WTC11 (cell line): ENCODE measurements around the gene ZNF625. TPM values are rescaled to one million over a fixed set of nuclear protein-coding genes. Genes with fewer than 3 reads are reported as not detected.

Experiments
- ATAC-seq: fragments of 200-7000 bp; cut with Tn5 transposase; 2 replicates; pipeline ENCODE4 v1.10.0; 2021; ENCODE audit warnings: mild to moderate bottlenecking, moderate library complexity
- CTCF ChIA-PET: fragments of 300-600 bp; sonication (Branson Sonifier 250); formaldehyde crosslinking; loops from one replicate; lab custom pipeline; 2021; ENCODE audit warnings: antibody characterized with exemption; lab: Charles Lee
- POLR2A ChIA-PET: fragments of 350-600 bp; sonication (Branson Sonifier 250); formaldehyde crosslinking; loops from one replicate; lab custom pipeline; 2021; ENCODE audit warnings: antibody characterized with exemption; lab: Charles Lee
- DNase-seq: peaks from one replicate; pipeline ENCODE4 v3.0.0; 2021; ENCODE audit warnings: low spot score
- H3K27ac Mint-ChIP-seq: 2 replicates; pipeline ENCODE4 v1.8.0; 2021; ENCODE audit warnings: mixed read lengths
- H3K27me3 Mint-ChIP-seq: 2 replicates; pipeline ENCODE4 v1.8.0; 2021; ENCODE audit warnings: low read depth, mild to moderate bottlenecking, moderate library complexity, mixed read lengths
- H3K36me3 Mint-ChIP-seq: 2 replicates; pipeline ENCODE4 v1.8.0; 2021; ENCODE audit warnings: mixed read lengths
- H3K4me1 Mint-ChIP-seq: 2 replicates; pipeline ENCODE4 v1.8.0; 2022; ENCODE audit warnings: mixed read lengths
- H3K4me3 Mint-ChIP-seq: 2 replicates; pipeline ENCODE4 v1.8.0; 2021; ENCODE audit warnings: mild to moderate bottlenecking, moderate library complexity, mixed read lengths
- H3K9me3 Mint-ChIP-seq: 2 replicates; pipeline ENCODE4 v1.8.0; 2021; ENCODE audit warnings: mixed read lengths
- ATF3 ChIP-seq: sonication (generic); formaldehyde crosslinking; conservative IDR thresholded peaks from 2 replicates; pipeline ENCODE4 v1.8.1; 2022; ENCODE audit warnings: mild to moderate bottlenecking, missing genetic modification reagents
- CREM ChIP-seq: sonication (generic); formaldehyde crosslinking; IDR thresholded peaks from 2 replicates; pipeline ENCODE4 v1.8.1; 2022; ENCODE audit warnings: mild to moderate bottlenecking, missing genetic modification reagents, moderate library complexity
- ERG ChIP-seq: fragments of 250-450 bp; sonication (Bioruptor Pico); IDR thresholded peaks from 2 replicates; pipeline ENCODE4 v1.8.0; 2021; ENCODE audit warnings: mild to moderate bottlenecking
- FOXJ3 ChIP-seq: sonication (generic); formaldehyde crosslinking; IDR thresholded peaks from 2 replicates; pipeline ENCODE4 v1.9.0; 2021; ENCODE audit warnings: missing genetic modification reagents, mild to moderate bottlenecking, borderline replicate concordance
- MLX ChIP-seq: sonication (generic); formaldehyde crosslinking; IDR thresholded peaks from 2 replicates; pipeline ENCODE4 v1.8.1; 2023; ENCODE audit warnings: mild to moderate bottlenecking, missing genetic modification reagents, moderate library complexity
- NFYB ChIP-seq: sonication (generic); formaldehyde crosslinking; conservative IDR thresholded peaks from 2 replicates; pipeline ENCODE4 v1.8.0; 2022; ENCODE audit warnings: low read depth, missing genetic modification reagents
- TCF7 ChIP-seq: sonication (generic); formaldehyde crosslinking; IDR thresholded peaks from 2 replicates; pipeline ENCODE4 v1.8.0; 2022; ENCODE audit warnings: mild to moderate bottlenecking, low read depth, missing genetic modification reagents, moderate library complexity
- ZNF396 ChIP-seq: fragments of 250-450 bp; sonication (Bioruptor Pico); IDR thresholded peaks from 2 replicates; pipeline ENCODE4 v1.8.0; 2021; ENCODE audit warnings: mild to moderate bottlenecking, moderate library complexity, borderline replicate concordance
- ZNF423 ChIP-seq: fragments of 250-450 bp; sonication (Bioruptor Pico); IDR thresholded peaks from 2 replicates; pipeline ENCODE4 v2.1.2; 2022; ENCODE audit warnings: mild to moderate bottlenecking, moderate library complexity
- ZNF671 ChIP-seq: fragments of 250-450 bp; sonication (Bioruptor Pico); IDR thresholded peaks from 2 replicates; pipeline ENCODE4 v1.8.0; 2021; ENCODE audit warnings: mild to moderate bottlenecking
- ZSCAN18 ChIP-seq: fragments of 250-450 bp; sonication (Bioruptor Pico); IDR thresholded peaks from 2 replicates; pipeline ENCODE4 v2.1.2; 2022; ENCODE audit warnings: mild to moderate bottlenecking, moderate library complexity
- total RNA-seq: library from RNA; stranded (reverse); gene quantifications from 3 replicates; pipeline ENCODE4 v1.2.3, GENCODE V29; 2021
- TF ChIP-seq, protein P1 (sequence below): sonication (generic); formaldehyde crosslinking; IDR thresholded peaks from 2 replicates; pipeline ENCODE4 v1.8.1; 2022; ENCODE audit warnings: mild to moderate bottlenecking, moderate library complexity, missing genetic modification reagents
- TF ChIP-seq, protein P2 (sequence below): fragments of 200-600 bp; IDR thresholded peaks from 2 replicates; pipeline ENCODE4 v1.8.0; 2022; ENCODE audit warnings: antibody characterized with exemption
- TF ChIP-seq, protein P3 (sequence below): sonication (generic); formaldehyde crosslinking; IDR thresholded peaks from 2 replicates; pipeline ENCODE4 v1.8.0; 2022; ENCODE audit warnings: mild to moderate bottlenecking, missing genetic modification reagents
- TF ChIP-seq, protein P4 (sequence below): fragments of 250-450 bp; sonication (Bioruptor Pico); conservative IDR thresholded peaks from 2 replicates; pipeline ENCODE4 v1.9.0; 2021; ENCODE audit warnings: mild to moderate bottlenecking

The ZNF625 gene
- total RNA-seq, 1 experiment from 2014 or later: 24.5 TPM

GRCh38 chr19:12205296-12205695 is 48.8 kb upstream of the ZNF625 start:
- H3K4me1 Mint-ChIP-seq: no peaks in the 10 kb centered on the region; the same call in 1 of the 2 replicates
- POLR2A ChIA-PET: no interaction called here
- no peak overlapping the region for H3K4me3 Mint-ChIP-seq
- CTCF ChIA-PET: no interaction called here
- 0 out of 2 replicates have a peak, but pooled peaks cover 3% of the 10 kb centered on the region for H3K27me3 Mint-ChIP-seq
- H3K9me3 Mint-ChIP-seq: peaks cover 51% of the 10 kb centered on the region
- TF ChIP-seq FOXJ3 (CRISPR knock-in tag): no peak
- TF ChIP-seq, protein P1, sequence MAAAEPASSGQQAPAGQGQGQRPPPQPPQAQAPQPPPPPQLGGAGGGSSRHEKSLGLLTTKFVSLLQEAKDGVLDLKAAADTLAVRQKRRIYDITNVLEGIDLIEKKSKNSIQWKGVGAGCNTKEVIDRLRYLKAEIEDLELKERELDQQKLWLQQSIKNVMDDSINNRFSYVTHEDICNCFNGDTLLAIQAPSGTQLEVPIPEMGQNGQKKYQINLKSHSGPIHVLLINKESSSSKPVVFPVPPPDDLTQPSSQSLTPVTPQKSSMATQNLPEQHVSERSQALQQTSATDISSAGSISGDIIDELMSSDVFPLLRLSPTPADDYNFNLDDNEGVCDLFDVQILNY: no peak
- no peak for TF ChIP-seq NFYB (CRISPR knock-in tag)
- TF ChIP-seq MLX: no peak
- no peak for TF ChIP-seq TCF7 (CRISPR knock-in tag)
- no peak for TF ChIP-seq CREM
- TF ChIP-seq ZSCAN18 (CRISPR knock-in tag): no peak
- TF ChIP-seq, protein P2, sequence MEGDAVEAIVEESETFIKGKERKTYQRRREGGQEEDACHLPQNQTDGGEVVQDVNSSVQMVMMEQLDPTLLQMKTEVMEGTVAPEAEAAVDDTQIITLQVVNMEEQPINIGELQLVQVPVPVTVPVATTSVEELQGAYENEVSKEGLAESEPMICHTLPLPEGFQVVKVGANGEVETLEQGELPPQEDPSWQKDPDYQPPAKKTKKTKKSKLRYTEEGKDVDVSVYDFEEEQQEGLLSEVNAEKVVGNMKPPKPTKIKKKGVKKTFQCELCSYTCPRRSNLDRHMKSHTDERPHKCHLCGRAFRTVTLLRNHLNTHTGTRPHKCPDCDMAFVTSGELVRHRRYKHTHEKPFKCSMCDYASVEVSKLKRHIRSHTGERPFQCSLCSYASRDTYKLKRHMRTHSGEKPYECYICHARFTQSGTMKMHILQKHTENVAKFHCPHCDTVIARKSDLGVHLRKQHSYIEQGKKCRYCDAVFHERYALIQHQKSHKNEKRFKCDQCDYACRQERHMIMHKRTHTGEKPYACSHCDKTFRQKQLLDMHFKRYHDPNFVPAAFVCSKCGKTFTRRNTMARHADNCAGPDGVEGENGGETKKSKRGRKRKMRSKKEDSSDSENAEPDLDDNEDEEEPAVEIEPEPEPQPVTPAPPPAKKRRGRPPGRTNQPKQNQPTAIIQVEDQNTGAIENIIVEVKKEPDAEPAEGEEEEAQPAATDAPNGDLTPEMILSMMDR: no peak
- TF ChIP-seq, protein P3, sequence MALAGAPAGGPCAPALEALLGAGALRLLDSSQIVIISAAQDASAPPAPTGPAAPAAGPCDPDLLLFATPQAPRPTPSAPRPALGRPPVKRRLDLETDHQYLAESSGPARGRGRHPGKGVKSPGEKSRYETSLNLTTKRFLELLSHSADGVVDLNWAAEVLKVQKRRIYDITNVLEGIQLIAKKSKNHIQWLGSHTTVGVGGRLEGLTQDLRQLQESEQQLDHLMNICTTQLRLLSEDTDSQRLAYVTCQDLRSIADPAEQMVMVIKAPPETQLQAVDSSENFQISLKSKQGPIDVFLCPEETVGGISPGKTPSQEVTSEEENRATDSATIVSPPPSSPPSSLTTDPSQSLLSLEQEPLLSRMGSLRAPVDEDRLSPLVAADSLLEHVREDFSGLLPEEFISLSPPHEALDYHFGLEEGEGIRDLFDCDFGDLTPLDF (CRISPR knock-in tag): no peak
- no peak for TF ChIP-seq ZNF396
- TF ChIP-seq ATF3 (CRISPR knock-in tag): no peak
- TF ChIP-seq, protein P4, sequence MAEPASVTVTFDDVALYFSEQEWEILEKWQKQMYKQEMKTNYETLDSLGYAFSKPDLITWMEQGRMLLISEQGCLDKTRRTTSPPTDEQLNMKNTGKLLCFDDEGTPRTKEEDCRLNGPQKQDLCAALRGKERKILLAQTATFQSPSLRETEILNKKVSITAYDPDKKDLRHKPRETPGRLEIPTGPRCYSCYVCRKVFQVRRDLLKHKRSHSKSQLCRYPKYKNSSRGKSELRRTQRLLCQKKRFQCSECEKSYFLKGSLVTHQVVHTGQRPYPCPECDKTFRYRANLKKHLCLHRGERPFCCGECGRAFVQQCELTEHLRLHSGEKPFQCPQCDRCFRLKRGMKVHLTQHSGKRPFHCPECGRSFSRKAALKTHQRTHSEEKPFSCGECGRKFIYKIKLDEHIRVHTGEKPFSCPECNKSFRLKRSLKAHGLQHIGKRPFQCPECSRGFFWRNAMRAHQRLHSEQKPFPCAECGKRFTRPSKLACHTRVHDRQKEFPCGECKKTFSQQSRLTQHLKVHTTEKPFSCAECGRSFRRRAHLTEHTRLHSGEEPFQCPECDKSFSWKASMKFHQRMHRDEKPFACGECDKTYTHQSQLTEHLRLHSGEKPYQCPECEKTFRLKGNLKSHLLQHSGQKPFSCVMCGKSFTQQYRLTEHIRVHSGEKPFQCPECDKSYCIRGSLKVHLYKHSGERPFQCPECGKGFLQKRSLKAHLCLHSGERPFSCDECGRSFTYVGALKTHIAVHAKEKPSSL: no peak
- TF ChIP-seq, all 79 proteins: peak for 0
- H3K27ac Mint-ChIP-seq: no peak overlapping the region
- peaks cover 55% of the 10 kb centered on the region for H3K36me3 Mint-ChIP-seq
- no peak for ATAC-seq
- no peak for DNase-seq

DNA sequence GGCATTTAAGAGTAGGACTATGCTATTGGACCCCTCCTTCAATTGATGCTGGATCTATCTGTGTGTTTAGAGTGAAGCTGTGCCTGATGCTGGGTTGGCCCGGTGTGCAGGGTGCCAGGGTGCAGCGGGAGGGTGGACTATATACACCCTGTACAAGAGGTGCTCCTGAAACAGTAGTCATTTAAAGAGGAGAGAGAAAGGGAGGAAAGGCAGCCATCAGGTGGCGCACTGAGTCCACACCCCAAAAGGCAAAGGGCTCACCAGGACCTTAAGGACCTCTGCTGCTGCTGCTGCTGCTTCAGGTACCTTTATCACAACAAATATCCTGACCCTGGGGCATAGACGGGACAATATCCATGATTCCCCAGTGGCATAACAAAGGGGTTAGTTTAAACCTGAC is 45.7 kb upstream of the ZNF625 start:
- peak; percentile 72 for DNase-seq
- CTCF ChIA-PET: no interaction called here
- no peak for TF ChIP-seq ZNF671
- no peak for TF ChIP-seq ERG (CRISPR knock-in tag)
- TF ChIP-seq, protein P2: 0 out of 2 replicates have a peak, but pooled peaks have one; percentile 38
- no peak for TF ChIP-seq ZNF423 (CRISPR knock-in tag)
- TF ChIP-seq ZSCAN18 (CRISPR knock-in tag): no peak
- TF ChIP-seq, all 79 proteins: peak for 1
- H3K4me1 Mint-ChIP-seq: no peaks in the 10 kb centered on the region; the same call in 1 of the 2 replicates
- no peaks in the 10 kb centered on the region for H3K27me3 Mint-ChIP-seq
- peaks cover 37% of the 10 kb centered on the region for H3K36me3 Mint-ChIP-seq
- H3K4me3 Mint-ChIP-seq: no peak overlapping the region
- peak; percentile 94 for ATAC-seq
- peaks cover 35% of the 10 kb centered on the region for H3K9me3 Mint-ChIP-seq
- H3K27ac Mint-ChIP-seq: no peak overlapping the region
- POLR2A ChIA-PET: no interaction called here
